Frontal cortex (tissue), 4 donors: ENCODE measurements around the gene NHLH2. TPM values are rescaled to one million over a fixed set of nuclear protein-coding genes. Genes with fewer than 3 reads are reported as not detected.

Source experiments
- DNase-seq, 2 donors: peaks; one replicate each; pipeline ENCODE4 v3.0.0; 2012; ENCODE audit warnings: low spot score in 2 of 2
- FAIRE-seq: peaks from 2 replicates; lab custom pipeline; 2012; peaks lifted over from hg19 to GRCh38; lab: Jason Lieb, UNC
- total RNA-seq: library from RNA; depleted of rRNA; stranded (reverse); fragments of >200 nt; gene quantifications from one replicate; pipeline ENCODE4 v1.2.3, GENCODE V29; 2014
- donor health status: control.
- donor health status: control.
- donor health status: control.

Gene NHLH2
- total RNA-seq, 1 donor from 2014 or later: 2.0 TPM

- FAIRE-seq (no peak), DNase-seq (peak; percentile 41 to 66)
These were observed 1.8 kb downstream of the NHLH2 start for GRCh38 chr1:115839029-115839678.

GRCh38 chr1:115838431-115839028 lies 2.4 kb downstream of the NHLH2 start:
- peak; percentile 25 to 68 for DNase-seq
- FAIRE-seq: no peak

- FAIRE-seq: no peak
These were observed 3.0 kb downstream of the NHLH2 start for GRCh38 chr1:115837740-115838421.

GRCh38 chr1:115837341-115837739 lies 3.6 kb downstream of the NHLH2 start:
- DNase-seq: no peak

More at GRCh38 chr1:115837740-115838421, 3.0 kb downstream of the NHLH2 start:
- peak in 1 of 2 donors; percentile 58 for DNase-seq

GRCh38 chr1:115833856-115834255 lies 7.1 kb downstream of the NHLH2 start:
- DNase-seq (no peak), FAIRE-seq (no peak)

More at GRCh38 chr1:115837341-115837739, 3.6 kb downstream of the NHLH2 start:
- no peak for FAIRE-seq

GRCh38 chr1:115832651-115833050 lies 8.3 kb downstream of the NHLH2 start:
- DNase-seq (no peak), FAIRE-seq (no peak)

- FAIRE-seq: no peak
These were observed 10.0 kb downstream of the NHLH2 start for GRCh38 chr1:115830963-115831362.

GRCh38 chr1:115829947-115830346 lies 11.0 kb downstream of the NHLH2 start:
- DNase-seq (no peak), FAIRE-seq (no peak)

More at GRCh38 chr1:115830963-115831362, 10.0 kb downstream of the NHLH2 start:
- DNase-seq: no peak

GRCh38 chr1:115829023-115829674 lies 11.8 kb downstream of the NHLH2 start:
- no peak for FAIRE-seq
- peak in 1 of 2 donors; percentile 64 for DNase-seq

GRCh38 chr1:115828101-115829022 lies 12.6 kb downstream of the NHLH2 start:
- peak in 1 of 2 donors; percentile 47 for DNase-seq
- FAIRE-seq: no peak

GRCh38 chr1:115827452-115828044 lies 13.4 kb downstream of the NHLH2 start:
- DNase-seq (no peak), FAIRE-seq (no peak)

- DNase-seq: no peak
- FAIRE-seq: no peak
These were observed 14.3 kb downstream of the NHLH2 start for GRCh38 chr1:115826628-115827027.

GRCh38 chr1:115822117-115822516 lies 18.8 kb downstream of the NHLH2 start:
- DNase-seq (no peak), FAIRE-seq (no peak)

- DNase-seq (no peak), FAIRE-seq (no peak)
These were observed 25.2 kb downstream of the NHLH2 start for GRCh38 chr1:115815694-115816093.

GRCh38 chr1:115814685-115815398 lies 26.1 kb downstream of the NHLH2 start:
- DNase-seq: no peak
- FAIRE-seq: no peak

- DNase-seq (no peak), FAIRE-seq (no peak)
These were observed 27.2 kb downstream of the NHLH2 start for GRCh38 chr1:115813727-115814126.

- DNase-seq (no peak), FAIRE-seq (no peak)
These were observed 29.6 kb downstream of the NHLH2 start for GRCh38 chr1:115811140-115811828.

GRCh38 chr1:115810609-115811008 lies 30.3 kb downstream of the NHLH2 start:
- FAIRE-seq: no peak

More at GRCh38 chr1:115810609-115811008, 30.3 kb downstream of the NHLH2 start:
- no peak for DNase-seq
